GM12878 (cell line): ENCODE measurements around the gene DTX3. TPM values are rescaled to one million over a fixed set of nuclear protein-coding genes. Genes with fewer than 3 reads are reported as not detected.

ENCODE experiments used
- ATAC-seq: fragments of 200-7000 bp; cut with Tn5 transposase; 3 replicates; pipeline ENCODE4 v1.9.1; 2020; ENCODE audit warnings: mild to moderate bottlenecking, moderate library complexity
- BruUV-seq: library from RNA; stranded (reverse); fragments of 400-500 nt; replicated peaks from 2 replicates; lab custom pipeline; 2021; lab: Mats Ljungman, UMichigan
- CTCF ChIA-PET: fragments of 300-600 bp; sonication (Branson Sonifier 250); formaldehyde crosslinking; extraction: SDS; loops from one replicate; lab custom pipeline; 2021; ENCODE audit warnings: inconsistent platforms; lab: Yijun Ruan, JAX
- POLR2A ChIA-PET: fragments of 350-600 bp; formaldehyde crosslinking; extraction: SDS; loops from one replicate; lab custom pipeline; 2021; ENCODE audit warnings: inconsistent platforms; lab: Charles Lee
- RAD21 ChIA-PET: fragments of 300-600 bp; sonication (Branson Sonifier 250); formaldehyde crosslinking; loops from one replicate; lab custom pipeline; 2023; ENCODE audit warnings: antibody characterized with exemption; ENCODE audit not compliant: unreplicated experiment; lab: Charles Lee
- SMC1A ChIA-PET: fragments of 300-600 bp; sonication (Branson Sonifier 250); formaldehyde crosslinking; loops from one replicate; lab custom pipeline; 2023; ENCODE audit not compliant: unreplicated experiment, uncharacterized antibody; lab: Charles Lee
- DNase-seq: peaks from one replicate; pipeline ENCODE4 v3.0.0-alpha.2; 2011; ENCODE audit warnings: low read depth, low spot score
- FAIRE-seq: peaks from 3 replicates; lab custom pipeline; 2011; peaks lifted over from hg19 to GRCh38; lab: Jason Lieb, UNC
- H2AFZ ChIP-seq: 2 replicates; pipeline ENCODE4 v1.6.0; 2011; ENCODE audit warnings: low read depth, low read length, control low read depth; ENCODE audit not compliant: control insufficient read depth
- H3K27ac ChIP-seq: 2 replicates; pipeline ENCODE4 v1.5.1; 2011; ENCODE audit warnings: control low read depth; ENCODE audit not compliant: control insufficient read depth, insufficient read depth
- H3K27me3 ChIP-seq, 2 experiments: replicated peaks in 1 of 2; 2 replicates each; pipeline versions ENCODE4 v1.6.0 to v1.6.1; 2011; ENCODE audit warnings: low read length in 1 of 2; ENCODE audit not compliant: control insufficient read depth in 2 of 2, insufficient read depth in 2 of 2
- H3K36me3 ChIP-seq, 2 experiments: 2 replicates each; pipeline ENCODE4 v1.5.1; 2011; ENCODE audit warnings: low read length in 1 of 2; ENCODE audit not compliant: control insufficient read depth in 2 of 2, insufficient read depth in 2 of 2
- H3K4me1 ChIP-seq: 2 replicates; pipeline ENCODE4 v1.6.1; 2011; ENCODE audit warnings: mild to moderate bottlenecking, low read length, moderate library complexity, mixed read lengths; ENCODE audit not compliant: control insufficient read depth, insufficient read depth
- H3K4me2 ChIP-seq: 2 replicates; pipeline ENCODE4 v1.6.0; 2011; ENCODE audit warnings: control low read depth; ENCODE audit not compliant: control insufficient read depth, insufficient read depth
- H3K4me3 ChIP-seq: fragments of 200-600 bp; sonication (generic); 2 replicates; pipeline ENCODE4 v1.5.1; 2016
- H3K79me2 ChIP-seq: 2 replicates; pipeline ENCODE4 v1.6.0; 2011; ENCODE audit warnings: low read length; ENCODE audit not compliant: control insufficient read depth, insufficient read depth
- H3K9ac ChIP-seq: 2 replicates; pipeline ENCODE4 v1.8.0; 2011; ENCODE audit warnings: low read length, control low read depth, mixed read lengths; ENCODE audit not compliant: control insufficient read depth, insufficient read depth
- H3K9me3 ChIP-seq: replicated peaks from 3 replicates; pipeline ENCODE4 v1.5.1; 2011; ENCODE audit warnings: mild to moderate bottlenecking, low read length; ENCODE audit not compliant: control insufficient read depth, insufficient read depth
- H4K20me1 ChIP-seq: 2 replicates; pipeline ENCODE4 v1.6.0; 2011; ENCODE audit not compliant: control insufficient read depth, insufficient read depth
- BCL11A ChIP-seq: IDR thresholded peaks from 2 replicates; pipeline ENCODE4 v1.6.1; 2011; ENCODE audit warnings: low read depth, low read length
- DPF2 ChIP-seq: fragments of 450-650 bp; IDR thresholded peaks from 2 replicates; pipeline ENCODE4 v1.6.1; 2017; ENCODE audit warnings: mild to moderate bottlenecking
- GATAD2B ChIP-seq: fragments of 450-650 bp; conservative IDR thresholded peaks from 2 replicates; pipeline ENCODE4 v1.6.1; 2017; ENCODE audit warnings: low read depth, mild to moderate bottlenecking, moderate library complexity
- IKZF1 ChIP-seq: fragments of 450-650 bp; conservative IDR thresholded peaks from 2 replicates; pipeline ENCODE4 v1.6.1; 2017; ENCODE audit warnings: antibody characterized with exemption, mild to moderate bottlenecking
- LARP7 ChIP-seq: fragments of 450-650 bp; IDR thresholded peaks from 2 replicates; pipeline ENCODE4 v1.6.1; 2017; ENCODE audit warnings: mild to moderate bottlenecking
- NBN ChIP-seq: fragments of 450-650 bp; IDR thresholded peaks from 2 replicates; pipeline ENCODE4 v1.6.1; 2016
- NR2F1 ChIP-seq: fragments of 450-650 bp; conservative IDR thresholded peaks from 2 replicates; pipeline ENCODE4 v1.6.1; 2017; ENCODE audit warnings: mild to moderate bottlenecking
- PAX8 ChIP-seq: fragments of 450-650 bp; IDR thresholded peaks from 2 replicates; pipeline ENCODE4 v1.6.1; 2017; ENCODE audit warnings: mild to moderate bottlenecking, moderate library complexity
- RAD21 ChIP-seq: IDR thresholded peaks from 2 replicates; pipeline ENCODE4 v1.6.1; 2011; ENCODE audit warnings: mild to moderate bottlenecking, low read depth, low read length, moderate library complexity; ENCODE audit not compliant: insufficient read depth
- RB1 ChIP-seq: fragments of 450-650 bp; formaldehyde crosslinking; IDR thresholded peaks from 2 replicates; pipeline ENCODE4 v1.6.1; 2017; ENCODE audit warnings: mild to moderate bottlenecking, borderline replicate concordance
- RUNX3 ChIP-seq: IDR thresholded peaks from 2 replicates; pipeline ENCODE4 v1.6.1; 2012; ENCODE audit warnings: low read length, inconsistent platforms
- SMARCA5 ChIP-seq: fragments of 450-650 bp; IDR thresholded peaks from 2 replicates; pipeline ENCODE4 v1.6.1; 2017; ENCODE audit warnings: mild to moderate bottlenecking
- SMC3 ChIP-seq: IDR thresholded peaks from 2 replicates; pipeline ENCODE4 v1.6.1; 2011; ENCODE audit warnings: low read length, improper control_type of control experiment, borderline replicate concordance
- SUZ12 ChIP-seq: fragments of 200-600 bp; sonication (generic); IDR thresholded peaks from one replicate; pipeline ENCODE4 v1.6.1; 2018; ENCODE audit warnings: antibody characterized with exemption, mild to moderate bottlenecking; ENCODE audit not compliant: unreplicated experiment
- YY1 ChIP-seq: IDR thresholded peaks from 2 replicates; pipeline ENCODE4 v1.6.1; 2011; ENCODE audit warnings: low read depth, mild to moderate bottlenecking, low read length
- WGBS: methylation state at CpG from one replicate; pipeline ENCODE4 v1.1.6; 2016; ENCODE audit warnings: low lambda C conversion rate; ENCODE audit not compliant: insufficient replicate concordance, insufficient coverage; ENCODE audit errors: missing lambda C conversion rate; 5-methylcytosine and 5-hydroxymethylcytosine counted together
- in situ Hi-C: fragments of 300-500 bp; cut with MboI; formaldehyde crosslinking; loops from 9 replicates; pipeline ENCODE4 v1.14.3; 2018; ENCODE audit warnings: mixed read lengths
- intact Hi-C: fragments of 100-400 bp; cut with micrococcal nuclease; formaldehyde crosslinking; loops from one replicate; pipeline ENCODE4 v1.14.2; 2022; ENCODE audit not compliant: unreplicated experiment
- polyA plus RNA-seq, 11 experiments: library from polyadenylated mRNA; depleted of rRNA in 4 of 11; unstranded in 6 of 11; stranded (reverse) in 5 of 11; fragments of >200 nt; fragmentation: Nextera tagmentation in 4 of 11; fragmentation: Illumina TruSeq in 1 of 11; extraction: Ambion mirVana in 4 of 11; extraction: Trizol in 1 of 11; gene quantifications; 1 replicate in 1 of 11; 2 replicates in 10 of 11; pipeline versions ENCODE4 v1.2.1 to v1.2.3, GENCODE V29; 2011 to 2016; ENCODE audit warnings: inconsistent platforms in 2 of 11, missing spikeins in 2 of 11, low read depth in 1 of 11
- total RNA-seq, 4 experiments: library from RNA; depleted of rRNA in 3 of 4; stranded (reverse); fragments of >200 nt in 3 of 4; fragmentation: Illumina TruSeq in 1 of 4; extraction: Trizol in 1 of 4; gene quantifications; 2 replicates each; pipeline versions ENCODE4 v1.2.1 to v1.2.3, GENCODE V29; 2013 to 2021
- TF ChIP-seq, protein P1 (sequence below): IDR thresholded peaks from 2 replicates; pipeline ENCODE4 v1.6.1; 2011; ENCODE audit warnings: low read depth, low read length, improper control_type of control experiment, borderline replicate concordance
- TF ChIP-seq, protein P2 (sequence below): fragments of 450-650 bp; IDR thresholded peaks from 2 replicates; pipeline ENCODE4 v1.6.1; 2017; ENCODE audit warnings: mild to moderate bottlenecking
- TF ChIP-seq, protein P3 (sequence below), 3 experiments: IDR thresholded peaks in 2 of 3; conservative IDR thresholded peaks in 1 of 3; 2 replicates each; pipeline ENCODE4 v1.5.1; 2011; ENCODE audit warnings: low read depth in 3 of 3, low read length in 3 of 3, mild to moderate bottlenecking in 3 of 3, control low read depth in 2 of 3, moderate library complexity in 2 of 3, inconsistent platforms in 1 of 3, mixed read lengths in 1 of 3; ENCODE audit not compliant: control insufficient read depth in 2 of 3, insufficient read depth in 1 of 3; ENCODE audit errors: extremely low read depth in 1 of 3

DTX3 gene
- total and polyA plus RNA-seq, 10 of the 15 experiments (the other 5 are each of a cell fraction or from before 2014, with no cell fraction given): 1.1 to 13.6 (median 5.6) TPM

DNA sequence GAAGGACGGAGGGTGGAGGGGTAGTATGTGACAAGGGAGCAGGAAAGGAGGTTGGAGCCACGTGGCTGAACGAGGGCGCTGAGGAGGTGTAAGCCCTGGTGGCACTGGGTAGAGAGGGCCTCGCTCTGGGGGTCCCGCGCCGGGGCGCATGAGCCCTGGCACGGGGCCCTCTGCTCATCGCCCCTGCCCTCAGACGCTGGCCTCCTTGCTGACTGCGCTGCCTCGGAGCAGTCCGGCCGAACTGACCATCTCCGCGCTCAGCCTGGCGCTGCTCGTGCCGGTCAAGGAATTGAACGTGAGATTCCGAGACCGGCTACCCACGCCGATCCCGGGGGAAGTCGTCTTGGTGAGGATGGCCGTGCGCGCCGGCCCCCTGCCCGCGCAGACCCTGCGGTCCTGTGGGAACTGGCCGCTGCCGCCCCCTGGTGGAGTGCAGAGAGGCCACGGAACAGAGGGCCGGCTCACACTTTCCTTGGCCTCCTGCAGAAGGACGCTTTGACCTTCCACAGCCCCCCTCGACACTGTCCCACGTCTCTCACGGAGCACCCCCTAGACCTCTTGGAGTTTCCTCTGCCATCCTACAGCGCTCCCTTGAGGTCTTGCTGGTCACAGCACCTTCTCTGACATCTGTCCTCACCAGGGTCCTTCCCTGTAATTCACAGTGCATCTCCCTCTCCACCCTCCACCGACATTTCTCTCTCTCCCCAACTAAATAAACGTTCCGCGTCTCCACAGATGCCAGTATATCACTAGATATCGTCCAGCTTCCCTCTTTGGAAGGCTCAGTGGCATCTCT lies 17.1 kb downstream of the DTX3 start:
- no peaks in the 10 kb centered on the region for H3K79me2 ChIP-seq
- no peaks in the 10 kb centered on the region for H3K36me3 ChIP-seq
- no peak overlapping the region for H3K9ac ChIP-seq
- peak overlapping the region; percentile 39; the same call in 1 of the 2 replicates for H2AFZ ChIP-seq
- 0 out of 2 replicates have a peak overlapping the region, but pooled peaks have one; percentile 16 for H3K4me3 ChIP-seq
- in situ Hi-C loops (no loop called here), intact Hi-C loops (loop anchor here (1.0 to 5.0 kb wide), 2 partner anchors 38 to 164 kb away; partner anchors contain the start of genes GLI1 and INHBE)
- SMC1A ChIA-PET: interaction anchor here (0.9 to 1.9 kb wide), 12 partner anchors 7 to 163 kb away, joined by 3 to 16 read pairs (median 4); partner anchors contain the start of gene PIP4K2C
- no peak overlapping the region for H3K27ac ChIP-seq
- RAD21 ChIA-PET: interaction anchor here (1.1 to 2.9 kb wide), 4 partner anchors 36 to 163 kb away, joined by 3 to 28 read pairs (median 8); no protein-coding TSS in a partner anchor
- H3K27me3 ChIP-seq: peaks cover 28 to 31% of the 10 kb centered on the region in 2 experiments; a peak in 3 of 4 replicates
- POLR2A ChIA-PET: interaction anchor here (1.2 kb wide), 1 partner anchor 10 kb away, joined by 3 read pairs; the partner anchor contains the start of gene ARHGEF25
- BruUV-seq: no TSS peak
- no peaks in the 10 kb centered on the region for H3K9me3 ChIP-seq
- 9% methylated on average over 49 of the region's 49 CpGs for WGBS
- H3K4me1 ChIP-seq: peaks cover 6% of the 10 kb centered on the region
- CTCF ChIA-PET: interaction anchor here (0.9 to 7.8 kb wide), 8 partner anchors 7 to 97 kb away, joined by 3 to 119 read pairs (median 6); no protein-coding TSS in a partner anchor
- ATAC-seq (peak; percentile 92), FAIRE-seq (peak; percentile 62), DNase-seq (no peak)
- H3K4me2 ChIP-seq: peak overlapping the region; percentile 80
- TF ChIP-seq GATAD2B (peak; percentile 60; the same call in 1 of the 2 replicates), PAX8 (no peak), LARP7 (peak; percentile 72; the same call in 1 of the 2 replicates), RB1 (peak; percentile 67; the same call in 1 of the 2 replicates), BCL11A (no peak), SMARCA5 (peak; percentile 65; the same call in 1 of the 2 replicates), YY1 (peak; percentile 45; the same call in 1 of the 2 replicates), IKZF1 (0 out of 2 replicates have a peak, but pooled peaks have one; percentile 37), DPF2 (no peak), RUNX3 (peak; percentile 46), RAD21 (peak; percentile 58), NBN (0 out of 2 replicates have a peak, but pooled peaks have one; percentile 44), NR2F1 (0 out of 2 replicates have a peak, but pooled peaks have one; percentile 20), SMC3 (peak; percentile 85), SUZ12 (peak; percentile 8)
- TF ChIP-seq, protein P1, sequence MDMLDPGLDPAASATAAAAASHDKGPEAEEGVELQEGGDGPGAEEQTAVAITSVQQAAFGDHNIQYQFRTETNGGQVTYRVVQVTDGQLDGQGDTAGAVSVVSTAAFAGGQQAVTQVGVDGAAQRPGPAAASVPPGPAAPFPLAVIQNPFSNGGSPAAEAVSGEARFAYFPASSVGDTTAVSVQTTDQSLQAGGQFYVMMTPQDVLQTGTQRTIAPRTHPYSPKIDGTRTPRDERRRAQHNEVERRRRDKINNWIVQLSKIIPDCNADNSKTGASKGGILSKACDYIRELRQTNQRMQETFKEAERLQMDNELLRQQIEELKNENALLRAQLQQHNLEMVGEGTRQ: no peak
- TF ChIP-seq, protein P2, sequence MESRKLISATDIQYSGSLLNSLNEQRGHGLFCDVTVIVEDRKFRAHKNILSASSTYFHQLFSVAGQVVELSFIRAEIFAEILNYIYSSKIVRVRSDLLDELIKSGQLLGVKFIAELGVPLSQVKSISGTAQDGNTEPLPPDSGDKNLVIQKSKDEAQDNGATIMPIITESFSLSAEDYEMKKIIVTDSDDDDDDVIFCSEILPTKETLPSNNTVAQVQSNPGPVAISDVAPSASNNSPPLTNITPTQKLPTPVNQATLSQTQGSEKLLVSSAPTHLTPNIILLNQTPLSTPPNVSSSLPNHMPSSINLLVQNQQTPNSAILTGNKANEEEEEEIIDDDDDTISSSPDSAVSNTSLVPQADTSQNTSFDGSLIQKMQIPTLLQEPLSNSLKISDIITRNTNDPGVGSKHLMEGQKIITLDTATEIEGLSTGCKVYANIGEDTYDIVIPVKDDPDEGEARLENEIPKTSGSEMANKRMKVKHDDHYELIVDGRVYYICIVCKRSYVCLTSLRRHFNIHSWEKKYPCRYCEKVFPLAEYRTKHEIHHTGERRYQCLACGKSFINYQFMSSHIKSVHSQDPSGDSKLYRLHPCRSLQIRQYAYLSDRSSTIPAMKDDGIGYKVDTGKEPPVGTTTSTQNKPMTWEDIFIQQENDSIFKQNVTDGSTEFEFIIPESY: no peak
- TF ChIP-seq, protein P3, sequence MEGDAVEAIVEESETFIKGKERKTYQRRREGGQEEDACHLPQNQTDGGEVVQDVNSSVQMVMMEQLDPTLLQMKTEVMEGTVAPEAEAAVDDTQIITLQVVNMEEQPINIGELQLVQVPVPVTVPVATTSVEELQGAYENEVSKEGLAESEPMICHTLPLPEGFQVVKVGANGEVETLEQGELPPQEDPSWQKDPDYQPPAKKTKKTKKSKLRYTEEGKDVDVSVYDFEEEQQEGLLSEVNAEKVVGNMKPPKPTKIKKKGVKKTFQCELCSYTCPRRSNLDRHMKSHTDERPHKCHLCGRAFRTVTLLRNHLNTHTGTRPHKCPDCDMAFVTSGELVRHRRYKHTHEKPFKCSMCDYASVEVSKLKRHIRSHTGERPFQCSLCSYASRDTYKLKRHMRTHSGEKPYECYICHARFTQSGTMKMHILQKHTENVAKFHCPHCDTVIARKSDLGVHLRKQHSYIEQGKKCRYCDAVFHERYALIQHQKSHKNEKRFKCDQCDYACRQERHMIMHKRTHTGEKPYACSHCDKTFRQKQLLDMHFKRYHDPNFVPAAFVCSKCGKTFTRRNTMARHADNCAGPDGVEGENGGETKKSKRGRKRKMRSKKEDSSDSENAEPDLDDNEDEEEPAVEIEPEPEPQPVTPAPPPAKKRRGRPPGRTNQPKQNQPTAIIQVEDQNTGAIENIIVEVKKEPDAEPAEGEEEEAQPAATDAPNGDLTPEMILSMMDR (IDR thresholded peaks at IDR 0.05 in 2 of 3, conservative IDR thresholded peaks at IDR 0.05 in 1 of 3; ENCODE audit: control insufficient read depth in 2 of 3, extremely low read depth in 1 of 3, insufficient read depth in 1 of 3, low read depth in 3 of 3, low read length in 3 of 3): peak; percentile 80 to 90 (median 80)
- H4K20me1 ChIP-seq: no peaks in the 10 kb centered on the region
